SK-N-MC (cell line): ENCODE results near the gene FNIP2.

ENCODE experiments used
- EZH2 ChIP-seq: fragments of 200-600 bp; sonication (generic); IDR thresholded peaks from one replicate; pipeline ENCODE4 v1.6.1; 2017; ENCODE audit warnings: antibody characterized with exemption
- POLR2AphosphoS5 ChIP-seq: IDR thresholded peaks from 2 replicates; pipeline ENCODE4 v1.6.1; 2012; ENCODE audit warnings: mild to moderate bottlenecking, low read depth, low read length, borderline replicate concordance

DNA sequence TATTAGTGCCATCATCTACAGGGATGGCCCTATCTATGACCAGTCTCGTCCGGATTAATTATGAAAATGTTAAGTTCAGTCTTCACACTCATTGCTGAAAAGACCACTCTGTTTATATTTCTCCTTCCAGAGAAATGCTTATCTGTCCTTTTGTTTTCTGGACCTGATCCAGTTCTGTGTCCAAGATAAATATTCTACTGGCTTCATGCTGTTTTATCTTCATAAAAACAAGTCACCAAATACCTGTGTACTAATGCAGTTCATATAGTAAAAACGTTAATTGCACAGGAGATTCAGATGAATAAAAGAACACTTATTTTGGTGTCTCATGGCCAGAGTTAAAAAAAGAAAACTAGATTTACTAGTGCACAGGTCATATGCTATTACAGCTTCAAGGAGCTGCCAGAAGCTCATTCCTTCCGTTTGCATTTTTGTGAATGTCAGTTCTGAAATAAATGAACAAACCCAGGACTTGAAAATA is 17.3 kb downstream of the FNIP2 start:
- no peak for TF ChIP-seq EZH2
- TF ChIP-seq POLR2AphosphoS5 = no peak
